Measurements from ENCODE around the gene NLGN1.

GRCh38 chr3:173825730-173826129 lies 428.2 kb downstream of the NLGN1 start:
- TF ChIP-seq, protein P1, sequence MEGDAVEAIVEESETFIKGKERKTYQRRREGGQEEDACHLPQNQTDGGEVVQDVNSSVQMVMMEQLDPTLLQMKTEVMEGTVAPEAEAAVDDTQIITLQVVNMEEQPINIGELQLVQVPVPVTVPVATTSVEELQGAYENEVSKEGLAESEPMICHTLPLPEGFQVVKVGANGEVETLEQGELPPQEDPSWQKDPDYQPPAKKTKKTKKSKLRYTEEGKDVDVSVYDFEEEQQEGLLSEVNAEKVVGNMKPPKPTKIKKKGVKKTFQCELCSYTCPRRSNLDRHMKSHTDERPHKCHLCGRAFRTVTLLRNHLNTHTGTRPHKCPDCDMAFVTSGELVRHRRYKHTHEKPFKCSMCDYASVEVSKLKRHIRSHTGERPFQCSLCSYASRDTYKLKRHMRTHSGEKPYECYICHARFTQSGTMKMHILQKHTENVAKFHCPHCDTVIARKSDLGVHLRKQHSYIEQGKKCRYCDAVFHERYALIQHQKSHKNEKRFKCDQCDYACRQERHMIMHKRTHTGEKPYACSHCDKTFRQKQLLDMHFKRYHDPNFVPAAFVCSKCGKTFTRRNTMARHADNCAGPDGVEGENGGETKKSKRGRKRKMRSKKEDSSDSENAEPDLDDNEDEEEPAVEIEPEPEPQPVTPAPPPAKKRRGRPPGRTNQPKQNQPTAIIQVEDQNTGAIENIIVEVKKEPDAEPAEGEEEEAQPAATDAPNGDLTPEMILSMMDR (IDR thresholded peaks at IDR 0.05), result no peak
- no peak for TF ChIP-seq EZH2phosphoT487 (IDR thresholded peaks at IDR 0.05)
